HepG2 (cell line): ENCODE data around the gene EFNA2. TPM values are rescaled to one million over a fixed set of nuclear protein-coding genes. Genes with fewer than 3 reads are reported as not detected.

ENCODE experiments used
- CC2D1A ChIP-seq: sonication (generic); formaldehyde crosslinking; IDR thresholded peaks from 2 replicates; pipeline ENCODE4 v1.8.1; 2023; ENCODE audit warnings: mild to moderate bottlenecking, missing genetic modification reagents
- CREB1 ChIP-seq, 2 experiments: fragments of 450-650 bp in 1 of 2; IDR thresholded peaks; 2 replicates each; pipeline ENCODE4 v1.6.1; 2016 to 2017; ENCODE audit warnings: control low read depth in 1 of 2, mild to moderate bottlenecking in 1 of 2, missing compliant biosample characterization in 1 of 2, missing genetic modification characterization in 1 of 2
- GATAD1 ChIP-seq: IDR thresholded peaks from 2 replicates; pipeline ENCODE4 v1.6.1; 2016; ENCODE audit warnings: missing genetic modification reagents, missing compliant biosample characterization
- HMGA1 ChIP-seq: sonication (generic); formaldehyde crosslinking; conservative IDR thresholded peaks from 2 replicates; pipeline ENCODE4 v1.4.0; 2020; ENCODE audit warnings: missing genetic modification reagents
- KLF9 ChIP-seq: IDR thresholded peaks from 2 replicates; pipeline ENCODE4 v1.6.1; 2016; ENCODE audit warnings: low read depth
- MAZ ChIP-seq, 2 experiments: sonication (generic) in 1 of 2; formaldehyde crosslinking in 1 of 2; IDR thresholded peaks; 2 replicates each; pipeline versions ENCODE4 v1.5.0 to v1.6.1; 2012 to 2020; ENCODE audit warnings: low read depth in 2 of 2, mild to moderate bottlenecking in 2 of 2, borderline replicate concordance in 1 of 2, improper control_type of control experiment in 1 of 2, low read length in 1 of 2, missing genetic modification reagents in 1 of 2, moderate library complexity in 1 of 2
- RBFOX2 ChIP-seq: fragments of 200-400 bp; formaldehyde crosslinking; IDR thresholded peaks from 2 replicates; pipeline ENCODE4 v1.6.1; 2017; ENCODE audit warnings: low read depth, mild to moderate bottlenecking, low read length
- RBM39 ChIP-seq: fragments of 200-400 bp; formaldehyde crosslinking; IDR thresholded peaks from one replicate; pipeline ENCODE4 v1.6.1; 2018; ENCODE audit warnings: antibody characterized with exemption, mild to moderate bottlenecking, low read depth, low read length; ENCODE audit not compliant: poor library complexity, severe bottlenecking
- YEATS2 ChIP-seq: sonication (generic); formaldehyde crosslinking; IDR thresholded peaks from 2 replicates; pipeline ENCODE4 v1.4.0; 2020; ENCODE audit warnings: missing genetic modification reagents, borderline replicate concordance
- ZBTB21 ChIP-seq: sonication (generic); formaldehyde crosslinking; IDR thresholded peaks from 2 replicates; pipeline ENCODE4 v1.4.0; 2020; ENCODE audit warnings: missing genetic modification reagents
- ZFX ChIP-seq: sonication (generic); formaldehyde crosslinking; IDR thresholded peaks from 2 replicates; pipeline ENCODE4 v1.4.0; 2020; ENCODE audit warnings: mild to moderate bottlenecking, low read depth, missing genetic modification reagents, moderate library complexity
- ZNF160 ChIP-seq: sonication (generic); formaldehyde crosslinking; IDR thresholded peaks from 2 replicates; pipeline ENCODE4 v1.8.0; 2022; ENCODE audit warnings: mild to moderate bottlenecking, inconsistent platforms, missing genetic modification reagents
- ZNF326 ChIP-seq: sonication (generic); formaldehyde crosslinking; IDR thresholded peaks from 2 replicates; pipeline ENCODE4 v1.4.0; 2020; ENCODE audit warnings: missing genetic modification reagents, borderline replicate concordance
- ZNF343 ChIP-seq: sonication (generic); formaldehyde crosslinking; IDR thresholded peaks from 2 replicates; pipeline ENCODE4 v1.4.0; 2020; ENCODE audit warnings: mild to moderate bottlenecking, missing genetic modification reagents
- ZNF441 ChIP-seq: sonication (generic); formaldehyde crosslinking; IDR thresholded peaks from 2 replicates; pipeline ENCODE4 v1.7.0; 2021; ENCODE audit warnings: missing genetic modification reagents, borderline replicate concordance
- polyA plus RNA-seq, 8 experiments: library from polyadenylated mRNA; depleted of rRNA in 3 of 8; stranded (reverse) in 7 of 8; unstranded in 1 of 8; fragments of >200 nt; fragmentation: Illumina TruSeq in 4 of 8; extraction: Trizol in 4 of 8; gene quantifications; 2 replicates each; pipeline versions ENCODE4 v1.2.1 to v1.2.3, GENCODE V29; 2011 to 2016; ENCODE audit warnings: low read depth in 4 of 8, missing spikeins in 1 of 8, mixed read lengths in 1 of 8; ENCODE audit not compliant: insufficient read depth in 1 of 8
- total RNA-seq, 5 experiments: library from RNA; depleted of rRNA; stranded (reverse); fragments of >200 nt; fragmentation: Illumina TruSeq; extraction: Trizol; gene quantifications; 2 replicates each; pipeline ENCODE4 v1.2.3, GENCODE V29; 2016; ENCODE audit warnings: low read depth in 1 of 5
- TF ChIP-seq, protein P1 (sequence below): sonication (generic); formaldehyde crosslinking; IDR thresholded peaks from 2 replicates; pipeline ENCODE4 v1.4.0; 2020; ENCODE audit warnings: missing genetic modification reagents
- TF ChIP-seq, protein P2 (sequence below): sonication (generic); formaldehyde crosslinking; IDR thresholded peaks from 2 replicates; pipeline ENCODE4 v1.5.1; 2020; ENCODE audit warnings: missing genetic modification reagents, mild to moderate bottlenecking, borderline replicate concordance
- TF ChIP-seq, protein P3 (sequence below): sonication (generic); formaldehyde crosslinking; IDR thresholded peaks from 2 replicates; pipeline ENCODE4 v1.8.0; 2022; ENCODE audit warnings: missing genetic modification reagents, mild to moderate bottlenecking, inconsistent platforms, borderline replicate concordance

Gene EFNA2
- total and polyA plus RNA-seq, 2 of the 13 experiments (the other 11 are each of a cell fraction or from before 2014, with no cell fraction given) = 6.0 to 9.9 TPM

DNA sequence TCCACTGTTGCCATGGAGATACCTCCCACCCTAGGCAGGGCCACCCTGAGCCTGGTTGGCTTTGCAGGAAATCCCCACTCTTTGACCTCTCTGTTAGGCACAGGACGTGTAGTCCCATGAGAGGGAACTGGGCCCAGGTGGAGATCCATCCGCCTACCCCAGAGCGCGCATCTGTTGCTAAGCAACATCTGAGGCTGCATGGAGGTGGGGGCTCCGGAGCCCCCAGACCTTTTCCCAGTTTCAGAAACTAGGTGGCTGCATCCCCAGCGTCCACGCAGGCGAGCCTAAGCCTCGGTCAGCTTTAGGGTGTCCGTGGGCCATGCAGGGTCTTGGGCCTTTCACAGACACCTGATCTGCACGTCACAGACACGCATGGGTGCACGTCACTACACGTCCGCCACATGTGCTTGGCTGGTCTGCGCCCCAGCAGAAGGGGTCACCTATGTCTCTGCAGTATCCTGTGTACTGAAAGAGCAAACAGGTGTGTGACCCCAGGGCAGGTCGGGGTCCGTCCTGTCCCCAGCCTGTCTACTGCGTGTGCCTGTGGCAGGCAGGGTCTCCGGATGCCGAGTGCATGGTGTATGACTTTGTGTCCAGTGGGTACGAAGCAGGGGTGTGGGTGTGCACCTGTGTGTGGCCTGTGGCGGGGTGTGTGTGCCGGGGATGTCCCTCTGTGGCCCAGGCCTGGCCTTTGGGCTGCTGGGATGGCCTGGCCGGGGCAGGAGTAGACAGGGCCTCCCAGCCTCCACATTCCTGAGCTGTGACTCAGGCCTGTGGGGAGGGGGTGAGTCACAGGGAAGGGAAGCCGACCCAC lies 20.7 kb upstream of the EFNA2 start (continued):
- TF ChIP-seq ZNF160 (CRISPR knock-in tag) (peak; percentile 32; the same call in 1 of the 2 replicates), GATAD1 (CRISPR knock-in tag) (peak; percentile 62), ZBTB21 (CRISPR knock-in tag) (no peak), ZFX (CRISPR knock-in tag) (peak; percentile 93), RBM39 (no peak), YEATS2 (CRISPR knock-in tag) (0 out of 2 replicates have a peak, but pooled peaks have one; percentile 27), ZNF326 (CRISPR knock-in tag) (no peak), MAZ (IDR thresholded peaks at IDR 0.05; ENCODE audit: borderline replicate concordance, low read depth, low read length) (peak; percentile 83), MAZ (CRISPR knock-in tag; IDR thresholded peaks at IDR 0.05; ENCODE audit: low read depth) (peak; percentile 61; the same call in 1 of the 2 replicates), HMGA1 (CRISPR knock-in tag) (no peak), RBFOX2 (no peak), KLF9 (CRISPR knock-in tag) (no peak), CC2D1A (CRISPR knock-in tag) (0 out of 2 replicates have a peak, but pooled peaks have one; percentile 49), ZNF441 (CRISPR knock-in tag) (peak; percentile 33; the same call in 1 of the 2 replicates), CREB1 (IDR thresholded peaks at IDR 0.05) (peak; percentile 75), CREB1 (CRISPR knock-in tag; IDR thresholded peaks at IDR 0.05) (peak; percentile 42), ZNF343 (CRISPR knock-in tag) (peak; percentile 38; the same call in 1 of the 2 replicates)
- TF ChIP-seq, protein P1, sequence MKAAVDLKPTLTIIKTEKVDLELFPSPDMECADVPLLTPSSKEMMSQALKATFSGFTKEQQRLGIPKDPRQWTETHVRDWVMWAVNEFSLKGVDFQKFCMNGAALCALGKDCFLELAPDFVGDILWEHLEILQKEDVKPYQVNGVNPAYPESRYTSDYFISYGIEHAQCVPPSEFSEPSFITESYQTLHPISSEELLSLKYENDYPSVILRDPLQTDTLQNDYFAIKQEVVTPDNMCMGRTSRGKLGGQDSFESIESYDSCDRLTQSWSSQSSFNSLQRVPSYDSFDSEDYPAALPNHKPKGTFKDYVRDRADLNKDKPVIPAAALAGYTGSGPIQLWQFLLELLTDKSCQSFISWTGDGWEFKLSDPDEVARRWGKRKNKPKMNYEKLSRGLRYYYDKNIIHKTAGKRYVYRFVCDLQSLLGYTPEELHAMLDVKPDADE (CRISPR knock-in tag) = no peak
- TF ChIP-seq, protein P2, sequence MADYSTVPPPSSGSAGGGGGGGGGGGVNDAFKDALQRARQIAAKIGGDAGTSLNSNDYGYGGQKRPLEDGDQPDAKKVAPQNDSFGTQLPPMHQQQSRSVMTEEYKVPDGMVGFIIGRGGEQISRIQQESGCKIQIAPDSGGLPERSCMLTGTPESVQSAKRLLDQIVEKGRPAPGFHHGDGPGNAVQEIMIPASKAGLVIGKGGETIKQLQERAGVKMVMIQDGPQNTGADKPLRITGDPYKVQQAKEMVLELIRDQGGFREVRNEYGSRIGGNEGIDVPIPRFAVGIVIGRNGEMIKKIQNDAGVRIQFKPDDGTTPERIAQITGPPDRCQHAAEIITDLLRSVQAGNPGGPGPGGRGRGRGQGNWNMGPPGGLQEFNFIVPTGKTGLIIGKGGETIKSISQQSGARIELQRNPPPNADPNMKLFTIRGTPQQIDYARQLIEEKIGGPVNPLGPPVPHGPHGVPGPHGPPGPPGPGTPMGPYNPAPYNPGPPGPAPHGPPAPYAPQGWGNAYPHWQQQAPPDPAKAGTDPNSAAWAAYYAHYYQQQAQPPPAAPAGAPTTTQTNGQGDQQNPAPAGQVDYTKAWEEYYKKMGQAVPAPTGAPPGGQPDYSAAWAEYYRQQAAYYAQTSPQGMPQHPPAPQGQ (CRISPR knock-in tag) = peak; percentile 59; the same call in 1 of the 2 replicates
- TF ChIP-seq, protein P3, sequence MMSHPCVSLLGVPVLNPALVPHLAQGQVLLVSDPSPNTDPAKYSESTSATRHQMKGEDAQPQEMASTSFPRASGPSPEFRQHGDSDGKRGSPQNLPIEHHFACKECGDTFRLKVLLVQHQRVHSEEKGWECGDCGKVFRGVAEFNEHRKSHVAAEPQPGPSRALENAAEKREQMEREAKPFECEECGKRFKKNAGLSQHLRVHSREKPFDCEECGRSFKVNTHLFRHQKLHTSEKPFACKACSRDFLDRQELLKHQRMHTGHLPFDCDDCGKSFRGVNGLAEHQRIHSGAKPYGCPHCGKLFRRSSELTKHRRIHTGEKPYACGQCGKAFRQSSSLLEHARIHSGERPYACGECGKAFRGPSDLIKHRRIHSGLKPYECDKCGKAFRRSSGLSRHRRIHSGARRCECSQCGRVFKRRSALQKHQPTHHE (CRISPR knock-in tag) = no peak
- TF ChIP-seq, all 625 proteins: peak for 185
